Left renal cortex interstitium (tissue), 4 donors: ENCODE measurements around the gene PPDPF. TPM values are rescaled to one million over a fixed set of nuclear protein-coding genes. Genes with fewer than 3 reads are reported as not detected.
"Not testable (repeated sequence)": the region's sequence is repeated elsewhere in the genome, so short reads cannot be mapped to it uniquely, and the experiment has no call there.

Source experiments
- DNase-seq, 4 donors: peaks; one replicate each; pipeline ENCODE4 v3.0.0-alpha.2; 2013; ENCODE audit warnings: low read depth in 4 of 4, low spot score in 2 of 4, missing footprints in 1 of 4
- polyA plus RNA-seq, 4 donors: library from polyadenylated mRNA; unstranded; fragments of 120-200 nt; gene quantifications; one replicate each; pipeline ENCODE4 v1.2.1, GENCODE V29; 2013; ENCODE audit not compliant: insufficient read length in 4 of 4

PPDPF gene
- polyA plus RNA-seq, 4 donors = 118 to 425 (median 326) TPM

DNA sequence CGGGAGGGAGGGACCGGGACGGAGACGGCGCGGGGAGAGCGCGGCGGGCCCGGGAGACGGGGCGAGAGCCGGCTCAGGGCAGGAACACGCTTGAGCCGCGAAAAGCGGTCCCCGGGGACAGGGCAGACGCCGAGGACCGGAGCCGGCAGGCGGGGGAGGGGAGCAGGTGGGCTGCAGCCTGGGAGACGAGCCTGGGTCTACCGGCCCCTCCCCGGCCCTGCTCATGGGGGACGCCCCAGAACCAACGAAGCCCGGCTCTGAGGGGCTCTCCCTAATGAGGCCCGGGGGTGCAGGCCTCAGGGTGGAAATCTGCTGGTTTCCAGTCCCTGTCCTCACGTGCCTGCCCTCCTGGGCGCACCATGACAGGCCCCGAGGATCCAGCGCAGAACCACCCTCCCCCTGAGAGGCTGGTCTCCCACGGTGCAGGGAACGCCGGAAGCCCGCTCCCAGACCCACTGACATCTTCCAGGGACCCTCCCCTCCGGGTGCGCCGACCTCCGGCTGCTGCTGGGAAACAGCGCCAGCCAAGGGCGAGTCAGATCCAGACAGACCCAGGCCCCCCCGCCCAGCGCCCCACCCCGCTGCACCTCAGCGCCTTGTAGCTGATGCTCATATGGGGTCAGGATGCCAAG lies 21.1 kb upstream of the PPDPF start:
- DNase-seq = no peak

DNA sequence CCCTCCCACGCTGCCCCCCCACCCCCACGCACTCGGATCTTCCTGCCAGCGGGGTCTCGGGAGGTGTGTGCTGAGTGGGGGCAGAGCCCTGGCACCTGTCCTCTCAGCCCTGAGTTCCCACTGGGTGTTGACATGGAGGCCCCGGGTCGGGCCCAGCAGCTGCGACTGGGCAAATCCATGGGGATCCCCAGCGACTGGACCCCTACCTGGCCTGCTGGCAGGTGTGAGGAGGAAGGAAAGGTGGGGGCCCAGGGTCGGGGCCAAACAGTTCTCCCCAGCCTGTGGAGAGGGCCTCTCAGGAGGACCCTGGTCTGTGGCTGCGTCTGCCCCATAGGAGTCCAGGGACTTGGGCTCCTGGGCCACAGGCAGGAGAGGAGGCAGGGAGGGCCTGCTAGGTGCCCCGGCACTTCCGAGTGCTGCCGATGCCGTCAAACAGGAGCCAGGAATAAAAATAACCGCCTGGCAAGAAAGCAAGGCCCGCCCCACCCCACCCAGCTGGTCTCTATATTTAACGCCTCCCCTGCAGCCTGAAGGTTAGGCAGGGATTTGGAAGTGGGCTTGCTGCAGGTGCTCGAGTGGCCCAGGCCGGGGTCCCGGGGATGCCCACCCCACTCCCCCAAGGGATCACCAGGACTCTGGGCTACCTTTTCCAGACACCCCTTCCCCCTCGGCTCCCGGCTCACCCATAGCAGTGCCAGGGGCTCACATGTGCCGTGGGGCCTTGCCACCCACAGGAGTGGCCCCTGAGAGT lies 20.2 kb upstream of the PPDPF start:
- DNase-seq = no peak

DNA sequence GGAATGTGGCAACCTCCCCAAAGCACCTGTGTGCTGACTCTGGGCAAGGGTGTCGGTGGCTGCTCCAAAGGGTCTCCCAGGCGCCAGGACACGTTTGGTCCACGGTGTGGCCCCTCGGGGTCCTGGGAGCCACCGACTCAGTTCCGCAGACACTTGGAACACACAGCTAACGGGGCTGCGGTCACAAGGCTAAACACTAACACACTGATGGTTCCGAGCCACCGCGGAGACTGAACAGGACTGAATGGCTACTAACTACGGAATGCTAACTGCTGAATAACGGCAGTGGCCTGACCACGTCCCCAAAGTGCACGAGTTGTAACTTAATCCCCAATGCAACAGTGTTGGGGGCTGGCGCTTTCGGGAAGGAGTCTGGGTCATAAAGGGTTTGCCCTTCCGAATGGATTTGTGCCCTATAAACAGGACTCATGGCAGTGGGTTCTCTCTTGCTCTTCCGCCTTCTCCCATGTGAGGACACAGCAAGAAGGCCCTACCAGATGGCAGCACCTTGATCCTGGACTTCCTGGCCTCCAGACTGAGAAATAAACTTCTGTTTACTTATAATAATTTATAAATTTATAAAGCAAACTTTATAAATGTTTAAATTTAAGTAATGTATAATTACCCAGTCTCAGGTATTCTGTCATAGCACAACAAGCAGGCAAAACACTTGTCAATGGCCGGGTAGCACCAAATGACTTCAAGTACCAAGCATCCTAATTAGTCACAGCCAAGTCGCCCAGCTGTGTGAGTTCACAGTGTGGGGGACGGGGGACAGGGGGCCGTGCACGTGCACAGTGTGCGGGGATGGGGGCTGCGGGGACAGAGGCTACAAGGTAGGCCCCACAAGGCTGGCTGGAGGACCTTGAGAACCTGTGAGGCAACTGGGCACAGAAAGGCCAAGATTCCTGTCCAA lies 19.4 kb upstream of the PPDPF start:
- no peak for DNase-seq

DNA sequence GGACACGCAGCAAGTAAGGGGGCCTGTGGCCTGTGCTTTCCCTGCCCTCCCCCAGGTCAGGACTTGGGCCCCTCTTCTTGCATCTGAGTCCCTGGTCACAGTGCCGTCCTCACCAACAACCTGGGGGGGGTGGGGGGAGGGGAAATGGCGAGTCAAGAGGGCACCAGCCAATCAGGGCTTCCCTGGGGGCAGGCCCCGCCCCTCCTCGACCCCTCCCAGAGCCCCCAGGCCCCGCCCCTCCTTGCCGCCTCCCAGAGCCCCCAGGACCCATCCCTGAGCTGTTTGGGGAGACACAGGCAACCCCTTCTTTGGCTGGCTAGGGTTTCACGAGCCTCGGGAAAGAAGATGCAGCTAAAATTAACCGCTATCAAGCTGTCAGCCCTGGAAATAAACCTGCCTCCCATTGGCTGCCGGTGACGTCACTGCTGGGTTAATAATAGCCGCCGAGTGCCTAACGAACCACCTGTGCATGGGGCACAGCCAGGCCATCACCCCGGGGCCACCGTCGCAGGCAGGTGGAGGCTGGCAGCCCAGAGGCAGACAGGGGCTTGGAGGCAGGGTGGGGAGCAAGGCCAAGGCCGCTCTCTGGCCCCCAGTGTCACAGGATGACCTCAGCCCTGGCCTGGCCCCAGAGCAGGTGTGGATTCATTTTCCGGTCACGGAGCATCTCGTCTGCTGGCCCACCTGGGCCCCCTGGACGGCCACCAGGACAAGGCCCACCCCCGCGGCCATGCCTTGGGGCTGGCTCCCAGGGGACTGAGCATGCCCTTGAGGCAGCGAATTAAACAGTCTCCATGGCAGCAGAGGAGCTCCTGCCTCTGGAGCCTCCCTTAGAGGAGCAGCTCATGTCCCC lies 18.5 kb upstream of the PPDPF start:
- no peak for DNase-seq

DNA sequence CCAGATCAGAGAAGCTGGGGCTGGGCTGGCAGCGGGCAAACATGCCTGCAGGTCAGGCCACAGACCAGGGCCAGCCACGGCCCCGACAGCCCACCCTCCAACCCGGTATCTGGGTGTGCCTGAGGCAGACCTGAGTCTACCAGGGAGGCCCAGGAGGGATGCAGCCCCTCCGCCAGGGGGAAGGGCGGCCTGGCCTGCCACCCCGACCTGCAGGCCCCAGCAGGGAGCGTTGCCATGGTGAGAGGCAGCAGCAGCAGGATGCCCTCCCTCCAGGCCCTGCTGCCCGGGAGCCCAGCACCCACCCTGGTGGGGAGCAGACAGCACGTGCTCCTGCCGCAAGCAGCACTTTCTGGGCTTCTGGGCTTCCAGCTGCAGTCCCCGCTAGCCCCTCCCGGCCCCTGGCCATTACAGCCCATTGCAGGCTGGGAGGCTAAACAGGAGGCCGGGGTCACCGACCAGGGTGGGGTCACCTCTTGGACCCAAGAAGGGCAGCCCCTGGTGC lies 17.8 kb upstream of the PPDPF start:
- no peak for DNase-seq

DNA sequence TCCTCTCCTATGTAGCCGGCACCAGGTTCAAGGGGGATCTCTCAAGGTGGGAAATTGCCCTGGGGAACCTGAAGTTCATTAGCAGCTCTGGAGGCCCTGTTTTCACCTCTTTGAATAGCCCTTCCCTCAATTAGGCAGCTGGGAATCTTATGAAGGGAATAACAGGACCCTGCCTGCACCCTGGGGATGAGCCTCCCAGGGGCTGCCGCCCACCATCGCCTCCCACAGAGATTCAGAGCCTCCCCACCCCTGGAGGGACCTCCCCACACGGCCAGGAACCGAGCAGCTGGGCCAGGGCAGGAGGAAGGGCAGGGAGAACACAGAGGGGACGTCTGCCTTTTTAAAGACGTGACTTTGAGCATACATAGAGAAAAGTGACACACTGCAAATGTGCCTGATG lies 17.0 kb upstream of the PPDPF start:
- no peak for DNase-seq

DNA sequence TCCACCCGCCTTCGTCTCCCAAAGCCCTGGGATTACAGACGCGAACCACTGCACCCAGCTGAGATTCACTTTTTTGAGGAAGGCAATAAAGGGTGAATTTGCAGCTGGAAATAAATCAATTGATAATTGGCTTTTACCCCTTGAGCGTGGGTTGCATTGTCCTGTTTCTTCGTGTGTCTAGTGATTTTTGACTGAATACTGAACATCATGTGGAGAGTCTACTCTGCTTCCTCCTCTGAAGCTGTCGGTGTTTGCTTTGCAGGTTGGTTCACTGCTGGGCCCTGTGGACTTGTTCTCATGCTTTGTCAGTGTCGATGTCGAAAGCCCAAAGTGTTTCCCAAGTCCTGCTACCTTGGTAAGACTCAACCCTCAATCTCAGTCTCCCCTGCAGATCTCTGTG lies 15.9 kb upstream of the PPDPF start:
- DNase-seq = no peak

DNA sequence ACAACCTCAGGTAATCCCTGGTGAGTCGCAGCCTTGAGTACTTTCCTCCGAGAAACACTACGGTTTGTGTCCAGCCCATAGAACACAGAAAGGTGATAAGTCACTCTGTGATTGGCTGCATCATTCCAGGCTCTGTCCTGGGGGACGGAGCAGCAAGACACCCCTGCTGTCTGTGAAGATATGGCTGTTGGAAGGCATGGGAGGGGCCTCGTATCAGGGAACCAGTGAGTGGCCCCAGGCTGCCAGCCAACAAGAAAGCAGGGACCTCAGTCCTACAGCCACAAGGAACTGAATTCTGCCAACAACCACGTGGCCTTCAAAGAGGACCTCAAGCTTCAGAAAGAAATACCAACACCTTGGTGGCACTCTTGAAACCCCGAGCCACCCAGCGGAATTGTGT lies 15.3 kb upstream of the PPDPF start:
- no peak for DNase-seq

DNA sequence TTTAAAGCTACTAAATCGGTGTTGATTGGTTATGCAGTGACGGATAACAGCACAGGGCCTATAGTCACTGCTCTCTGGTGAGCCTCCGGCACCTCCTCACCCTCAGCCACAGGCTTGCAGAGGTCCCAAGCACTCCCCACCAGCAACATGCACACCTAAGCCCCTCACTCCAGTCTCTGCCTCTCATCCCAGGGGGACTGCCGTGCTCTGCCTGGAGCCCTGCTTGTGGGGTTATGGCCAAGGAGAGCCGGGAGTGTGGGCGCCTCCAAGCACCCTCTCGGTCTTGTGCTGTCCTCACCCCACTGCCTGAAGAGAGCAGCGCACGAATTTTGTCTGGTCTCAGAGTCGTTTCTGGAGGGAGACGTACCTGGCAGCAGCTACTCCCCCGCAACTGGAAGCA lies 14.8 kb upstream of the PPDPF start:
- no peak for DNase-seq

DNA sequence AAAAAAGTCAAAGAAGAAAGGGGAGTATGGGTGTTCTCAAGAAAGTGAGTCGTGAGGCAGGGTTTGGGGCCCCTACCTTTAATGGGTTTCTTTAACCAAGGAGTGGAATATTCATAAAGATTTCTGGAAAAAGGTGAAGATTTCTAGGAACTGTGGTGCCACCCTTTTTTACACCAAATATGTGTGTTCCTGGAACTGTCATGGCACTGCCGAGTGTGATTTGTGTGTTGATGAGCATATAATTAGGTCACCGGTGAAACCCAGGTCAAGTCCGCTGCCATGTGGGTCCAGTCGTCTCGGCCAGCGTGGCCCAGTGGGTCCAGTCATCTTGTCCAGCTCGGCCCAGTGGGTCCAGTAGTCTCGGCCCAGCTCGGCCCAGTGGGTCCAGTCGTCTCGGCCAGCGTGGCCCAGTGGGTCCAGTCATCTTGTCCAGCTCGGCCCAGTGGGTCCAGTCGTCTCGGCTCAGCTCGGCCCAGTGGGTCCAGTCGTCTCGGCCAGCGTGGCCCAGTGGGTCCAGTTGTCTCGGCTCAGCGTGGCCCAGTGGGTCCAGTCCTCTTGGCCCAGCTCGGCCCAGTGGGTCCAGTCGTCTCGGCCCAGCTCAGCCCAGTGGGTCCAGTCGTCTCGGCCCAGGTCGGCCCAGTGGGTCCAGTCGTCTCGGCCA lies 13.4 kb upstream of the PPDPF start:
- DNase-seq = no peak

DNA sequence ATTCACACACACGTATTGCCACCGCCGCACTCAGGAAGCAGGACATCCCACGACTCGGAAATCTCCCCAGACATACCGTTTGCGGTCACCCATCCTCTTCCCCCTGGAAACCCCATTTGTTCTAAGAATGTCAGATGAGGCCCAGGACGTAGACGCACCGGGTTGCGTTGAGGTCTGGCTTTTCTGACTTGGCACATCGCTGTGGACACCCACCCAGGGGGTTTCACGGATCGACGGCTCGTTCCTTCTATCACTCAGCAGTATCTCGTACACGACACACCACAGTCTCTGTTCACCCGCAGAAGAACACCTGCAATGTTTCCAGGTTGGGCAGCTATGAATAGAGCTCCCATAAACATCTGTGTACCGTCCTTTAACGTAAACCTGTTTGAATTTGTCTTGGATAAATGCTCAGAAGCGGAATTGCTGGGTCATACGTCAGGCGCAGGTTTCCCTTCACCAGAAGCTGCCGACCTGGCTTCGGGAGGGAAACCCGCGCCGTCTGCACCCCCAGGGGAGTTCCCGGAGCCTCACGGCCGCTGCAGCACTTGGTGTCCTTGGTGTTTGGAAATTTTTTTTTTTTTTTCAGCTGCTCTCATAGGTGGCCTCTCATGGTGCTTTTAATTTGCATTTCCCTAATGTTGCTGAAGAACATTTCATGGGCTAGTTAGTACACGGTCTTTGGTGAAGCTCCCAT lies 12.3 kb upstream of the PPDPF start:
- no peak for DNase-seq

DNA sequence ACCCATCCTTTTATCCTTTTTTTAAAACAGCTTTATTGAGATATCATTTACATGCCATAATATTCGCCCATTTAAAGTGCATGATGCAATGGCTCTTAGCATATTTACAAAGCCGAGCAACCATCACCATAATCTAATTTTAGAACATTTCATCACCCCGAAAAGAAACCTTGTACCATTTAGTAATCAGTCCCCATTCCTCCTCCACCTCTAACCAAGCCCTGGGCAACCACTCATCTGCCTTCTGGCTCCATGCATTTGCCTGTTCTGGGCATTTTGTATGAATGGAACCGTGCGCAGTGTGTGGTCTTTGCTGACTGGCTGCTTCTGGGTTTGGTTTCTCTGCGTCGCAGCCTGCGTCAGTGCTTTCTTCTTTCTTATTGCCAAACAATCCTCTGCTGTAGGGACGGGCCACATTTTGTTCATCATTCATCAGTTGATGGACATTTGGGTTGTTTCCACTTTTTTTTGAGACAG lies 11.4 kb upstream of the PPDPF start:
- no peak for DNase-seq

DNA sequence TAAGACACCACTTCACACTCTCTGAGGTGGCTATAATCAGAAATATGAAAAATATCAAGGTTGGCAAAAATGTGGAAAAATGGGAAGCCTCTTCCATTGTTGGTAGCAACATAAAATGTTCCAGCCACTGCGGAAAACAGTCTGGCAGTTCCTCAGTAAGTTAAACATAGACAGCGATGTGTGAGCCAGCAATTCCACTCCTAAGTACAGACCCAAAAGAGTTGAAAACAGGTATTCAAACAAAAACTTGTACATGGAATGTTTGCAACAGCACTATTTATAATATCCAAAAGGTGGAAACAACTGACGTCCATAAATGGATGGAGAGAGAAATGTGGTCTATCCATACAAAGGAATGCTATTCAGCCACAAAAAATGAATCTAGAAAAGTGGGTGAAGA lies 7.4 kb upstream of the PPDPF start:
- no peak for DNase-seq

DNA sequence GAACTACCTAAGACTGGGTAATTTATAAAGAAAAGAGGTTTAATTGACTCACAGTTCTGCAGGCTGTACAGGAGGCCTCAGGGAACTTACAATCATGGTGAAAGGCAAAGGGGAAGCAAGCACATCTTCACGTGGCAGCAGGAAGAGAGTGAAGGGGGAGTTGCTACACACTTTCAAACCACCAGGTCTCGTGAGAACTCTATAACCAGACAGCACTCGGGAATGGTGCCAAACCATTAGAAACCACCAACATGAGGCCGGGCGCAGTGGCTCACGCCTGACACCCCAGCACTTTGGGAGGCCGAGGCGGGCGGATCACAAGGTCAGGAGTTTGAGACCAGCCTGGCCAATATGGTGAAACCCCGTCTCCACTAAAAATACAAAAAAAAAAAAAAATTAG lies 6.0 kb upstream of the PPDPF start:
- not testable (repeated sequence) for DNase-seq

DNA sequence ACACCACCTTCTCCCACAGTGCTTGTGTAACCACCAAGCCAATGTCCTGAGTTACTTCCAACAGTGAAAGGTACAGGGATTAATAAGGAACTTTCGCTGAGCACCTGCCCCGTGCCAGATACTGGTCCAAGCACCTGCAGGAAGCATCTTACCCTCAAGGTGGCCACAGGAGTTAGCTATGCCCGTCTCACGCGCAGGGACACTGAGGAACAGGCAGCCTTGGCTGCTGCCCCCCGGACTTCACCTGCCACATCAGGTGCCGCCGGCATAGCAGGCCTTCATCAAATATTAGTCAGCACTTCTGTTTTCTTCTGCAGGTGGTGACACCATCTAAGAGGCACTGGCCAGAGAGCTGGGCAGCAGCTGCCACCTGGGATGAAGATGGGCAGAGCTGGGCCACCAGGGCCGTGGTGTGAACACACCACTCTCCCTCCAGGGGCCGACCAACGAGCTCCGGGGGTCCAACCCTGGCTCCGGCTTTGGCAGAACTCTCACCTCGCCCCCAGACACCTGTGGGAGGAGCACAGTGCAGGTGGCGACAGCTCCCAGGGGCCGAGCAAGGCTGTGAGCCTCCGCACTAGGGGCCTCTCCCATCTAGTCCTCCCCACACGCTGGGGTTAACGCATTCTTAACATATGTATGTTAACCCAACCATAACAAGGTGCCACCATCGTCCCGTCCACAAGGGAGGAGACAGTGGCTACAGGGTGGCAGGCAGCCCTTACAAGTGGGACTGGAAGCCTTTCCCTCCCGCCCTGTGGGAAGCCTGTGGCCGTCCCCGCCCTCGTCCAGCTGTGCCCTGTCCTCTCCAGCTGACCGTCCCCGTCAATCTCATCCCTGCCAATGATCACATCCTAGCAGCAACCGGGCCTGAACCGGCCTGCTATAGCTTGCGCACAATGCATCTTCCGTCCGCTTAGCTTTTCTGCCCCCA lies 2.9 kb upstream of the PPDPF start:
- DNase-seq = no peak

DNA sequence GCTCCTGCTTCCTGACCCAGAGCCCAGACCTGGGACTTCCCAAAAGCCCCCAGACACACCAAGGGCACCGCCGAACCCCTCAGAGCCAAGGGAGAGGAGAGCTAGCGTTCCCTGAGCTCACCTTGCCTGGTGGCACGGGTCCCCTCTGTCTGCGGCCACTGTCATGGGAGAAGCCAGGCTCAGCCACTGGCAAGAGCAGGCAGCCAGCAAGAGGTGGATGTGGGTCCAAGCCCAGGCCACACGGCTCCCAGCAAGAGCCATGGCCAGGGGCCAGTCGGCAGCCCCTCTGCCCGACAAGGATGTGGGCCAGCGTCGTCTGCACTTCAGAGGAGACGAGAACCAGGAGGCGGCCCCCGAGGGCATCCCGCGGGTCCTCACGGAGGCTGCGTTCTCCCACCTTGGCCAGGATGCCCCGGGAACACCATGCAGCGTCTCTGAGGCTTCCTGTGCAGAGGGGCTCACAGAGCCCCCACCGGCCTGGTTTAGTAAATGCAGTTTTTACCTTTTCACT lies 2.2 kb upstream of the PPDPF start:
- no peak for DNase-seq

DNA sequence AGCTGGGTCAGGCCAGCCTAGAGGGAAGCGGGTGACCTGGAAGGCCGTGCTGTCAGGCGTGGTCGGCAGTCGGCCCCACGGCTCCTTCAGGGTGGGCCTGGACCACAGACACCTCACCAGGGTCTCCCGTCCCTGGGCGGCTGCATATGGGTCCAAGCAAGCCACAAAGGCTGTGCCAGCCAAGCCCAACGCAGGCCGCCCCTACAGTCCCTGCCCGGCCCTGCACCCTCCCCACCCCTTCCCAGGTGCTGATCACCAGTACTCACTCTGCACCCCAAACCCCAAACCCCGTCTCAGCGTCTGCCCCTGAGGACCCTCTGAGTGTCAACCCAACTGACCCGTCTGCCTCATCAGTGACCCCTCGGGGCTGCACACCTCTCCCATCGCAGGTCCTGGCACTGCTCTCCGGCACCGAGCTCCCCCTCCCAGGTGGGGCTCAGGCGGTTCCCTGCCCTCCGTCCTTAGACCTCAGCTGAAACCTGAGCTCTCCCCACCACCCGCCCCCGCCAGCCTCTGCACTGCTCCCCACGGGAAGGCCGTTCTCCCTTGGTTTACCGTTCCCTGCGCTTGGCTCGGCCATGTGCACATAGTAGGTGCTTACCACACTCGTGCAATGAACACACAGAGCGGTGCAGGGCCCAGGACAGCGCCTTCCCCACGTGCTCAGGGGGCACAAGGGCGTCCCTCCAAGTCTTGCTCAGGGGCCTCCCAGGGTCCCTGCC lies 1.5 kb upstream of the PPDPF start:
- DNase-seq = no peak
